NCI-H128 (cell line): ENCODE data around the gene RAF1.
A peak's percentile ranks its signal among the peaks of the same experiment; 100 is the strongest.
"Not testable (repeated sequence)": the region's sequence is repeated elsewhere in the genome, so short reads cannot be mapped to it uniquely, and the experiment has no call there.

Experiments
- DNase-seq: peaks from one replicate; lab custom pipeline; 2025; ENCODE audit not compliant: unreplicated experiment; lab: John Stamatoyannopoulos, UW

The RAF1 gene

DNA sequence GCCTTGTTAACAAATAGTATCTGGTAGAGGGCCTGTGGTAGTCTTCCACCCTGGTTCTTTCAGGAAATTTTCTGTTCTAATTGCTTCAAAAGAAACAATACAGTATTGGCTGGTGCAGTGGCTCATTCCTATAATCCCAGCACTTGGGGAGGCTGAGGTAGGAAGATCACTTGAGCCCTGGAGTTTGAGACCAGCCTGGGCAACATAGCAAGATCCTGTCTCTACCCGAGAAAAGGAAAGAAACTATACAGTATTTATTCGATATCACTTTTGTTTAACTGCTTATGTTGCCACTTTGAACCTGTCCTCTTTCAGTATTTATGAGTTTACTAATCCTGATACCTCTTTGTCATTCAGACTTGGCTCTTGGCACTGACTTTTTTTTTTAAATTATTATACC, 102.5 kb downstream of the RAF1 start:
- no peak for DNase-seq

DNA sequence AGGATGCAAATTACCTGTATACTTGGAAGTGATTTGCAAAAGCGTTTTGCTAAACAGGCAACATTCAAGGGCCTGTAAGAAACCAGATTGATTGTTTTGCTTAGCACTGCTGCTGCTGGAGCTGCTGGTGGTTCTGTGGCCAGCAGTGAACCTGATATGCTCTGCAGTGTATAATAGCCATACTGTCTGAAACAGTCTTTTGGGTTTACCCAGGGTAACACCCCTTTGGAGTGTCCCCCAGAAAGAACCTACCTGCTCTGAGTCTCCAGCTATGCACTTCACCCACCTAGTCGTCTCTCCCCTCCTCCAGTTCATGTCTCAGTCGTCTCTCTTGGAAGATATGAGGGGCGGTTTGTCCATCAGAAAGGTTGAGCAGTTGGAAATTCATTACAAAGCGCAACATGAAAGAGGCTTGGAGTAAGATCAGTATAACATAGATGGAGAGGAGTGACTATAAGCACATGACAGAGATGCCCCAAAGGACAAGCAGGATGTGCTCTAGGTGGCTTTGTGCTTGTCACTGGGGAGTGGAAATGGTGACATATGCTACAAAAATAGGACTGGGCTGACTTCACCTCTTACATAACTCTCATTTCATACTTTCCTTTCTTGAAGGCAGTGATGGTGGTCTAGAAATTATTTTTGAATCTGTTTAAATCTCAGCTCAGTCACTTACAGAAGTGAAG, 103.3 kb downstream of the RAF1 start:
- no peak for DNase-seq

DNA sequence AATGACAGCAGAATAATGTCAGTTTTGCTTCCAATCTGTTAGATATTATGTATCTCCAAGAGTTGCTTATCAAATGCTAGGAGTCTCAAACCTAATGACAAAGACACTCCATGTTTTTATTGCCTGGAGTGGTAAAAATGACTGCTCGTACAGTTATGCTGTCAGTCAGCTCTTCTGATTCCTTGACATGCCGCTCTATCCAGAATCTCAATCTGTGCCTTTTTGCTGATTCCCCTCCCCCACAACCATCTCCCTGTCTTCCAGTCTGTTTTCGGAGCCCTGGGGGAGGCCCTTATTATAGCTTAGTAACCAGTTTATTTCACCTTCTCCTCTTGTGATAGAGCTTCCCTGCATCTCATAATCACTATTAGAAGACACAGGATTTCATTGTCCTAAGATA, 104.4 kb downstream of the RAF1 start:
- DNase-seq = no peak

- DNase-seq = no peak
Measured at GRCh38 chr3:12558706-12559105, 105.2 kb downstream of the RAF1 start.

DNA sequence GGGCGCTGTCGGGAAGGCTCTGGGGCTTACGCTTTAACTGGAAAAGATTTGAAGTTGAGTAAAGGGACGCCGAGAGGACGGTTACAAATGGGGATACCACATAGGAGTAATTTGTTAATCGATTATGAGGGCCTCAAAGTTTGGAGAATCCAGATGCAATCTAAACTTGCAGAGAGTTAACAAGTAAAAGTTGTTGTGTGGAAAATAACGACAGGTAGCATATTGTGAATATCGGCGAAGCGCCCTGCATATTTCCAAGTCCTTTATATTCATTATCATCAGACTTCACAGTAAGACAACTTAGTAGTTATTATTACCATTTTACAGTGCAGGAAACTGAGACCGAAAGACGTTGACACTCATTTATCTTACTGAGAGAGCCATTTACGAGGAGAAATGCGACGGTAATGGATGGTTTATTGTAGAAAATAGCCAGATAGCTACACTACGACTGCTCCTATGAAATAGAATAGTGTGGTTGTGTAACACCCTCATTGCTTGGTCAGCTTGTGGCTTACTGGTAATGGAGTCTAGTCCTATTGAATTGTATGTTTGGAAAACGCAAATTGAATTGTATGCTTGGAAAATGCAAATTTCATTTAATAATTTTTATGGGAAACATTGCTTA, 106.3 kb downstream of the RAF1 start:
- no peak for DNase-seq

GRCh38 chr3:12556690-12557472, 107.0 kb downstream of the RAF1 start, which contains the start of gene MKRN2:
Gene MKRN2, plus strand, starts transcription at chr3:12557087. Its CDS starts 64 bp downstream, at chr3:12557151.
- DNase-seq = peak; percentile 64

DNA sequence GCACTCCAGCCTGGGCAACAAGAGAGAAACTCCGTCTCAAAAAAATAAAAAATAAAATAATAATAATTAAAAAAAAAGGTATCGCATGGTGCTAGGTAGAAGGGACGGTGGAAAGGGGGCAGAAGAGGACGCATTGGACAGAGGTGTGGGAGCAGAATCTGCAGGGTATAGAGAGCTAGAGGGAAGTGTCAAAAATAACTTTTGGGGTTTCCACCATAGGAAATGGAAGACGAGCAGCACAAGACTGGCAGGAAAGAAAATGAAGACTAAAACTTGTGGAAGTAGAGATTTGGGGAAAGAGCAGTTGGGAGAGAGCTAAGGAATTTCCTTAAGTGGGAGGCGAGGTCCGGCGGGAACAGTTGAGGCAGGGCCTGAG, 107.6 kb downstream of the RAF1 start:
- no peak for DNase-seq

- peak; percentile 6 for DNase-seq
Measured at GRCh38 chr3:12553921-12554391, 110.0 kb downstream of the RAF1 start.

DNA sequence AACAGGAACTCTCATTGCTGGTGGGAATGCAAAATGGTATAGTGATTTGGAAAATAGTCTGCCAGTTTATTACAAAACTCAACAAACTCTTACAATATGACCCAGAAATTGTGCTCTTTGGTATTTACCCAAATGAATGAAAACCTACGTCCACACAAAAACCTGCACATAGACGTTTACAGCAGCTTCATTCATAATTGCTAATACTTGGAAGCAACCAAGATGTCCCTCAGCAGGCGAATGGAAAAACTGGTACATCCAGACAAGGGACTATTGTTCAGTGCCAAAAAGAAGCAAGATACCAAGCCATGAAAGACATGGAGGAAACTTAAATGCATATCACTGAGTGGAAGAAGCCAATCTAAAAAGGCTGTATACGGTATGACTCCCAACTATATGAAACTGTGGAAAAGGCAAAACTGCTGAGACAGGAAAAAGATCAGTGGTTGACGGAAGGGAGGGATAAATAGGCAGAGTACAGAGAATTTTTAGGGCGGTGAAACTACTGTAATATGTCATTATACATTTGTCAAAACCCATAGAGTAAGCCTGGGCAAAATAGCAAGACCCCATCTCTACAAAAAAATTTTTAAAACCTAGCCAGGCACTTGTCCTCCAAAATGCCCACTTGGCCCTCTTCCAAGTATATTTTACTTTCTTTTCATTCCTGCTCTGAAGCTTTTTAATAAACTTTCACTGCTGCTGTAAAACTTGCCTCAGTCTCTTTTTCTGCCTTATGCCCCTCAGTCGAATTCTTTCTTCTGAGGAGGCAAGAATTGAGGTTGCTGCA, 113.8 kb downstream of the RAF1 start:
- no peak for DNase-seq

- no peak for DNase-seq
Measured at GRCh38 chr3:12545473-12545791, 118.5 kb downstream of the RAF1 start, which contains the start of gene MKRN2OS. Gene MKRN2OS, minus strand, starts transcription at chr3:12545499. Its CDS starts 35 bp downstream, at chr3:12545464.

DNA sequence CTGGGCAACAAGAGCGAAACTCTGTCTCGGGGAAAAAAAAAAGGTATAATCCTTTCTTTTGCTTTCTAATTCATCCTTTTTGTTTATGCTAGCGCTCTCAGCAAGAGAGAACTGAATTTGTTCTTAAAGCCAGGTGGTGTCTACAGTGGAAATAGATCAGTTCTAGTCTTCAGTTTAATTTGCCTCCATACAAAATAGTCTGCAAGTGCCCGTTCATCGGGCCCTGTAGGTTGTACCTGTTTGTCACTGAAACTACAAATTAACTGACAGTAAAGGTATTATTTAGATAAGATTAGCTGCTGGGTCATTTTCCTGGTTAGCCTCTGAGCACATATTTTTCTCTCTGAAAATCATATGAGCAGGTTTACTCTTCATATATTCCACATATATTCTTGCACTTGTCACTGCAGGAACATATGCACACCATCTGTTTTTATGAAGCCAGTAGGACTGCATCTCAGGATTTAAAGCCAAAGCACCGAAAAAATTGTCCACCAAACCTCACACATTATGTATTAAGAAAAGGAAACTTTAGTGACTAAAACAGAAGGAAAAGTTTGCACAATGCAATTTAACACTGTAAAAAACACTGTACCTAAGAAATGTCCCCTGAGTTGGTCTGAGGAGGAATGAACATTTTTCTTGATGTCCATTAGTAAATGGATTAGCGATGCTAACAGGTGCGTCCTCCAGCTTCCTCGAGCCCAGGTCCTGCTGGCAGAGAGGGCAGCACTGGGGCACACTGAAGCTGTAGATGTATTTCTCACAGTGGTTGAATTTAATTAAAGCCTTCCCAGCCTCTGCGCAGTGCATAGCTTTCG, 119.1 kb downstream of the RAF1 start:
- DNase-seq = no peak

- DNase-seq = not testable (repeated sequence)
Measured at GRCh38 chr3:12543497-12543896, 120.4 kb downstream of the RAF1 start.

- DNase-seq = peak; percentile 6
Measured at GRCh38 chr3:12541625-12542024, 122.3 kb downstream of the RAF1 start.

- no peak for DNase-seq
Measured at GRCh38 chr3:12536423-12536822, 127.5 kb downstream of the RAF1 start.
